Neuronal stem cell (in vitro differentiated cells): ENCODE results near the gene TOP1.

Experiments
- DNase-seq: peaks from one replicate; pipeline ENCODE4 v3.0.0-alpha.2; 2013; ENCODE audit warnings: low spot score
- H2AFZ ChIP-seq: one replicate; pipeline ENCODE4 v1.6.1; 2013; ENCODE audit warnings: mild to moderate bottlenecking, low read length, inconsistent platforms
- H2AK5ac ChIP-seq: 2 replicates; pipeline ENCODE4 v1.6.1; 2013; ENCODE audit warnings: low read depth, mild to moderate bottlenecking, inconsistent platforms, low read length, moderate library complexity, mixed read lengths
- H2BK120ac ChIP-seq: 2 replicates; pipeline ENCODE4 v1.6.1; 2013; ENCODE audit warnings: low read depth, mild to moderate bottlenecking, inconsistent platforms, low read length, moderate library complexity, mixed read lengths
- H2BK12ac ChIP-seq: one replicate; pipeline ENCODE4 v1.6.1; 2013; ENCODE audit warnings: low read length, inconsistent platforms
- H2BK15ac ChIP-seq: 2 replicates; pipeline ENCODE4 v1.6.1; 2013; ENCODE audit warnings: mild to moderate bottlenecking, low read length, inconsistent platforms, mixed read lengths
- H2BK5ac ChIP-seq: one replicate; pipeline ENCODE4 v1.6.1; 2013; ENCODE audit warnings: inconsistent platforms, mild to moderate bottlenecking, low read length, moderate library complexity
- H3K14ac ChIP-seq: one replicate; pipeline ENCODE4 v1.6.1; 2013; ENCODE audit warnings: low read length, inconsistent platforms
- H3K18ac ChIP-seq: 2 replicates; pipeline ENCODE4 v1.6.1; 2013; ENCODE audit warnings: low read length, inconsistent platforms
- H3K23ac ChIP-seq: 2 replicates; pipeline ENCODE4 v1.6.1; 2013; ENCODE audit warnings: low read depth, mild to moderate bottlenecking, mixed read lengths, low read length, inconsistent platforms; ENCODE audit not compliant: poor library complexity
- H3K27ac ChIP-seq: replicated peaks from 3 replicates; pipeline ENCODE4 v1.5.1; 2013; ENCODE audit warnings: low read length, inconsistent platforms
- H3K27me3 ChIP-seq, 3 experiments: 2 replicates each; pipeline ENCODE4 v1.6.1; 2013; ENCODE audit warnings: low read length in 3 of 3, mild to moderate bottlenecking in 2 of 3, inconsistent platforms in 1 of 3, low read depth in 1 of 3, mixed read lengths in 1 of 3, moderate library complexity in 1 of 3; ENCODE audit not compliant: control insufficient read depth in 3 of 3, insufficient read depth in 3 of 3
- H3K36me3 ChIP-seq, 2 donors: replicated peaks in 1 of 2; 2 replicates each; pipeline ENCODE4 v1.6.1; 2013; ENCODE audit warnings: low read length in 2 of 2; ENCODE audit not compliant: control insufficient read depth in 2 of 2, insufficient read depth in 2 of 2
- H3K4ac ChIP-seq: 2 replicates; pipeline ENCODE4 v1.6.1; 2013; ENCODE audit warnings: inconsistent platforms, mild to moderate bottlenecking, low read length, moderate library complexity
- H3K4me1 ChIP-seq, 2 donors: 1 replicate in 1 of 2; 2 replicates in 1 of 2; pipeline ENCODE4 v1.6.1; 2013; ENCODE audit warnings: low read length in 2 of 2, low read depth in 1 of 2; ENCODE audit not compliant: control insufficient read depth in 2 of 2, insufficient read depth in 1 of 2
- H3K4me2 ChIP-seq: one replicate; pipeline ENCODE4 v1.6.1; 2013; ENCODE audit warnings: mild to moderate bottlenecking, low read length, inconsistent platforms; ENCODE audit not compliant: insufficient read depth, poor library complexity, severe bottlenecking
- H3K4me3 ChIP-seq, 2 donors: 2 replicates each; pipeline ENCODE4 v1.5.1; 2013; ENCODE audit warnings: low read length in 2 of 2, mild to moderate bottlenecking in 2 of 2, inconsistent platforms in 1 of 2, moderate library complexity in 1 of 2
- H3K79me1 ChIP-seq: one replicate; pipeline ENCODE4 v1.6.1; 2013; ENCODE audit warnings: low read depth, mild to moderate bottlenecking, inconsistent platforms, low read length, moderate library complexity
- H3K9ac ChIP-seq: one replicate; pipeline ENCODE4 v1.6.1; 2013; ENCODE audit warnings: mild to moderate bottlenecking, low read depth, low read length, inconsistent platforms; ENCODE audit not compliant: poor library complexity
- H3K9me3 ChIP-seq, 2 donors: replicated peaks in 1 of 2; 2 replicates each; pipeline versions ENCODE3 to v1.6.1; 2013; ENCODE audit warnings: low read length in 2 of 2, mild to moderate bottlenecking in 2 of 2, inconsistent platforms in 1 of 2, low read depth in 1 of 2, mixed read lengths in 1 of 2, moderate library complexity in 1 of 2; ENCODE audit not compliant: control insufficient read depth in 2 of 2, insufficient read depth in 1 of 2
- H4K8ac ChIP-seq: one replicate; pipeline ENCODE4 v1.6.1; 2013; ENCODE audit warnings: low read depth, mild to moderate bottlenecking, inconsistent platforms, low read length, moderate library complexity
- H4K91ac ChIP-seq: one replicate; pipeline ENCODE4 v1.6.1; 2013; ENCODE audit warnings: low read length, low read depth, mild to moderate bottlenecking, inconsistent platforms; ENCODE audit not compliant: poor library complexity
- WGBS, 2 donors: extraction: QIAGEN DNeasy Blood & Tissue Kit; methylation state at CpG; one replicate each; pipeline ENCODE4 v1.1.7; 2013; ENCODE audit warnings: missing lambda C conversion rate in 2 of 2, mixed read lengths in 1 of 2; ENCODE audit not compliant: insufficient read length in 2 of 2, insufficient replicate concordance in 1 of 2; ENCODE audit errors: extremely low coverage in 2 of 2; 5-methylcytosine and 5-hydroxymethylcytosine counted together

Gene TOP1

GRCh38 chr20:41167118-41167470 is 138.5 kb downstream of the TOP1 start:
- H3K4me3 ChIP-seq: no peak overlapping the region
- no CpG with 5 or more reads among the region's 3 CpGs for WGBS, 2 donors

DNA sequence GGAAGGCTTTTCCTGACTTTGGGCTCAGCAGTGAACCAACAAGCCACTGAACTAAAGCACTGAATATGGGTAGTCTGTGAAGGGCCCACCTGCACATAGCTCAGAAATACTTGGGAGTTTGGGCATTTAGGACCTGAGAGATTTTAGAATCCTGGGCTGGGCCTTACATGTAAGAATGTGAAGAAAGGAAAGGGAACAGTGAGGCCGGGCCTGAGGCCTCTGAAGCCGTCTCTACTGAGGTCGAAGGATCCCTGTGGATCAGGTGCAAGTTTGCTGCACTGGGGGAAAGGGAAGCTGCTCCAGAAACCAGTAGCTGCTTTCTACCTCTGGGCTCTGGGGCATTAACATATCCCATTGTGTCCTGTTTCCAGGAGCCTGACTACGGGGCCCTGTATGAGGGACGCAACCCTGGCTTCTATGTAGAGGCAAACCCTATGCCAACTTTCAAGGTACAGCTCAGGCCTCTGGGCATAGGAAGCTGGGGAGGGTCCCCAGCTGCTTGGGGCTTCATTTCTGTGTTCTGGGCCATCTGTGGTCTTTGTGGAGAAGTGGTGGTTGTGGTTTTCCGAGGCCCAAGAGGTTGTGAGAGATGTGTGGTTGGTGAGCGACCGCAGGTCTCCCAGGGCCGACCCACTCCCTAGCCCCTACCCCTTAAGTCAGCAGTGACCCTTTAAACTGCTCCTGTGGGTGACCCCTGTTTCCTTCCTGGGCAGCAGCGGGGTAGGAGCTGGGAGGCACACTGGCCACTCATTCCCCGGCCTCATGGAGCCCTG is 139.0 kb downstream of the TOP1 start:
- H3K4me1 ChIP-seq: no peaks in the 10 kb centered on the region
- no peak overlapping the region for H4K8ac ChIP-seq
- no peak overlapping the region for H2BK12ac ChIP-seq
- no peak overlapping the region for H2AK5ac ChIP-seq
- H3K14ac ChIP-seq: no peak overlapping the region
- no peak overlapping the region for H3K4me3 ChIP-seq
- no peak for DNase-seq
- no peak overlapping the region for H4K91ac ChIP-seq
- H2BK15ac ChIP-seq: no peak overlapping the region
- H3K18ac ChIP-seq: no peak overlapping the region
- H3K27me3 ChIP-seq: no peaks in the 10 kb centered on the region
- no peak overlapping the region for H2BK5ac ChIP-seq
- no peak overlapping the region for H3K23ac ChIP-seq
- WGBS, 2 donors: no CpG with 5 or more reads among the region's 11 CpGs
- H2BK120ac ChIP-seq: no peak overlapping the region
- H3K79me1 ChIP-seq: peaks cover 8% of the 10 kb centered on the region
- no peak overlapping the region for H3K4ac ChIP-seq
- H3K9ac ChIP-seq: no peak overlapping the region
- no peak overlapping the region for H3K4me2 ChIP-seq
- peaks cover 0 to 2% of the 10 kb centered on the region in 2 donors for H3K9me3 ChIP-seq
- no peak overlapping the region for H2AFZ ChIP-seq
- no peak overlapping the region for H3K27ac ChIP-seq
- peaks cover 93 to 98% of the 10 kb centered on the region in 2 donors for H3K36me3 ChIP-seq

More at GRCh38 chr20:41167118-41167470, 138.5 kb downstream of the TOP1 start:
- Histone ChIP-seq H3K27ac (no peak overlapping the region), H4K8ac (no peak overlapping the region), H2BK120ac (no peak overlapping the region), H3K4me2 (no peak overlapping the region), H3K23ac (no peak overlapping the region), H3K79me1 (peaks cover 8% of the 10 kb centered on the region), H3K4ac (no peak overlapping the region), H2BK12ac (no peak overlapping the region), H2AFZ (no peak overlapping the region), H3K36me3 (peaks cover 93 to 98% of the 10 kb centered on the region in 2 donors), H3K14ac (no peak overlapping the region), H2BK5ac (no peak overlapping the region), H3K9me3 (peaks cover 0 to 2% of the 10 kb centered on the region in 2 donors), H2AK5ac (no peak overlapping the region), H3K9ac (no peak overlapping the region), H3K4me1 (no peaks in the 10 kb centered on the region), H4K91ac (no peak overlapping the region), H3K18ac (no peak overlapping the region), H2BK15ac (no peak overlapping the region), H3K27me3 (no peaks in the 10 kb centered on the region)
- DNase-seq: no peak

GRCh38 chr20:41168281-41169161 is 139.9 kb downstream of the TOP1 start:
- H3K4ac ChIP-seq: no peak overlapping the region
- DNase-seq: no peak
- peaks cover 89 to 97% of the 10 kb centered on the region in 2 donors for H3K36me3 ChIP-seq
- WGBS, 2 donors: no CpG with 5 or more reads among the region's 10 CpGs
- no peak overlapping the region for H2BK120ac ChIP-seq
- no peak overlapping the region for H4K8ac ChIP-seq
- H2BK5ac ChIP-seq: no peak overlapping the region
- H2BK12ac ChIP-seq: no peak overlapping the region
- peaks cover 8% of the 10 kb centered on the region for H3K79me1 ChIP-seq
- H3K9ac ChIP-seq: no peak overlapping the region
- no peak overlapping the region for H3K4me3 ChIP-seq
- H2AFZ ChIP-seq: no peak overlapping the region
- no peak overlapping the region for H4K91ac ChIP-seq
- H3K4me2 ChIP-seq: no peak overlapping the region
- H3K27ac ChIP-seq: no peak overlapping the region
- H3K4me1 ChIP-seq: peaks cover 0 to 3% of the 10 kb centered on the region in 2 donors
- H2AK5ac ChIP-seq: no peak overlapping the region
- no peak overlapping the region for H2BK15ac ChIP-seq
- no peak overlapping the region for H3K23ac ChIP-seq
- no peak overlapping the region for H3K14ac ChIP-seq
- H3K27me3 ChIP-seq: no peaks in the 10 kb centered on the region
- peaks cover 0 to 2% of the 10 kb centered on the region in 2 donors for H3K9me3 ChIP-seq
- no peak overlapping the region for H3K18ac ChIP-seq

- H2BK12ac ChIP-seq: no peak overlapping the region
- no peak overlapping the region for H3K4ac ChIP-seq
- no peak overlapping the region for H4K91ac ChIP-seq
- no peak overlapping the region for H3K9ac ChIP-seq
- H4K8ac ChIP-seq: no peak overlapping the region
- H2BK15ac ChIP-seq: no peak overlapping the region
- H3K9me3 ChIP-seq: peaks cover 0 to 2% of the 10 kb centered on the region in 2 donors
- H2AK5ac ChIP-seq: no peak overlapping the region
- H3K23ac ChIP-seq: no peak overlapping the region
- no CpG with 5 or more reads among the region's 9 CpGs for WGBS, 2 donors
- H3K36me3 ChIP-seq: peaks cover 89 to 97% of the 10 kb centered on the region in 2 donors
- no peak overlapping the region for H2BK5ac ChIP-seq
- H3K14ac ChIP-seq: no peak overlapping the region
- peaks cover 0 to 5% of the 10 kb centered on the region in 2 donors for H3K4me1 ChIP-seq
- DNase-seq: no peak
- H3K27ac ChIP-seq: no peak overlapping the region
- H3K4me2 ChIP-seq: no peak overlapping the region
- H3K79me1 ChIP-seq: peaks cover 8% of the 10 kb centered on the region
- peak overlapping the region in 1 of 2 donors; percentile 13 for H3K4me3 ChIP-seq
- no peak overlapping the region for H2AFZ ChIP-seq
- H2BK120ac ChIP-seq: no peak overlapping the region
- H3K27me3 ChIP-seq: no peaks in the 10 kb centered on the region
- H3K18ac ChIP-seq: no peak overlapping the region
These were observed 140.6 kb downstream of the TOP1 start for GRCh38 chr20:41169162-41169690.
